DMS53 treated with DMSO at 0.1 percent for 48 hours (cell line): ENCODE data around the gene ZNF730.
"Not testable (repeated sequence)": the region's sequence is repeated elsewhere in the genome, so short reads cannot be mapped to it uniquely, and the experiment has no call there.

ENCODE experiments used
- DNase-seq: peaks from one replicate; lab custom pipeline; 2025; ENCODE audit not compliant: unreplicated experiment; lab: John Stamatoyannopoulos, UW

ZNF730 gene

GRCh38 chr19:23116802-23117571, at the start of gene ZNF730:
Gene ZNF730, plus strand, starts transcription at chr19:23117025. Its CDS starts 149 bp downstream, at chr19:23117174.
- no peak for DNase-seq

GRCh38 chr19:23070353-23071146, 46.3 kb upstream of the ZNF730 start:
- no peak for DNase-seq

- DNase-seq = no peak
These were observed 45.7 kb upstream of the ZNF730 start for GRCh38 chr19:23071147-23071511.

GRCh38 chr19:23075031-23075733, 41.6 kb upstream of the ZNF730 start:
- no peak for DNase-seq

- not testable (repeated sequence) for DNase-seq
These were observed 39.0 kb upstream of the ZNF730 start for GRCh38 chr19:23077776-23078175.

GRCh38 chr19:23093832-23094231, 23.0 kb upstream of the ZNF730 start:
- no peak for DNase-seq

GRCh38 chr19:23095418-23095817, 21.4 kb upstream of the ZNF730 start:
- DNase-seq = no peak

- no peak for DNase-seq
These were observed 18.5 kb upstream of the ZNF730 start for GRCh38 chr19:23098286-23098685.

- DNase-seq = no peak
These were observed 17.8 kb upstream of the ZNF730 start for GRCh38 chr19:23098988-23099387.

- no peak for DNase-seq
These were observed 16.9 kb upstream of the ZNF730 start for GRCh38 chr19:23099966-23100365.

GRCh38 chr19:23101241-23101640, 15.6 kb upstream of the ZNF730 start:
- DNase-seq = no peak

- no peak for DNase-seq
These were observed 1.6 kb downstream of the ZNF730 start for GRCh38 chr19:23118400-23118799.

- not testable (repeated sequence) for DNase-seq
These were observed 17.4 kb downstream of the ZNF730 start for GRCh38 chr19:23134211-23134610.

GRCh38 chr19:23145617-23146415, 29.0 kb downstream of the ZNF730 start:
- no peak for DNase-seq

- no peak for DNase-seq
These were observed 43.9 kb downstream of the ZNF730 start for GRCh38 chr19:23160766-23161165.

- DNase-seq = not testable (repeated sequence)
These were observed 51.5 kb downstream of the ZNF730 start for GRCh38 chr19:23168286-23168685.

- DNase-seq = no peak
These were observed 66.4 kb downstream of the ZNF730 start for GRCh38 chr19:23183251-23183650.

GRCh38 chr19:23190341-23190740, 73.5 kb downstream of the ZNF730 start:
- no peak for DNase-seq
